A673 (cell line): ENCODE results near the gene IWS1. TPM values are rescaled to one million over a fixed set of nuclear protein-coding genes. Genes with fewer than 3 reads are reported as not detected.

Experiments
- BruUV-seq: library from RNA; stranded (reverse); fragments of 400-500 nt; replicated peaks from 2 replicates; lab custom pipeline; 2021; lab: Mats Ljungman, UMichigan
- CTCF ChIA-PET: fragments of 300-600 bp; sonication (Branson Sonifier 250); formaldehyde crosslinking; loops from one replicate; lab custom pipeline; 2022; ENCODE audit warnings: antibody characterized with exemption; lab: Charles Lee
- POLR2A ChIA-PET: fragments of 300-600 bp; sonication (Branson Sonifier 250); formaldehyde crosslinking; loops from one replicate; lab custom pipeline; 2022; ENCODE audit warnings: antibody characterized with exemption; ENCODE audit not compliant: low non-redundant PET; lab: Charles Lee
- DNase-seq: peaks from one replicate; pipeline ENCODE4 v3.0.0-alpha.2; 2015; ENCODE audit warnings: low spot score
- H3K27ac ChIP-seq: fragments of 200-600 bp; sonication (generic); 2 replicates; pipeline ENCODE4 v1.5.1; 2016; ENCODE audit warnings: mixed run types, low read depth, mild to moderate bottlenecking, mixed read lengths, antibody characterized with exemption, low read length; ENCODE audit not compliant: poor library complexity, severe bottlenecking
- H3K27me3 ChIP-seq: fragments of 200-600 bp; sonication (generic); replicated peaks from 2 replicates; pipeline ENCODE4 v1.6.1; 2017; ENCODE audit warnings: mixed run types, low read depth, mild to moderate bottlenecking, mixed read lengths, antibody characterized with exemption, low read length; ENCODE audit not compliant: insufficient read depth, poor library complexity
- H3K36me3 ChIP-seq: fragments of 200-600 bp; sonication (generic); 2 replicates; pipeline ENCODE4 v1.6.1; 2016; ENCODE audit warnings: mixed run types, mild to moderate bottlenecking, mixed read lengths, antibody characterized with exemption, low read length; ENCODE audit not compliant: insufficient read depth, poor library complexity, severe bottlenecking
- H3K4me1 ChIP-seq: fragments of 200-600 bp; sonication (generic); 2 replicates; pipeline ENCODE4 v1.6.1; 2017; ENCODE audit warnings: mixed run types, mild to moderate bottlenecking, mixed read lengths, antibody characterized with exemption, low read length; ENCODE audit not compliant: insufficient read depth, poor library complexity, severe bottlenecking
- H3K4me3 ChIP-seq: fragments of 200-600 bp; sonication (generic); 2 replicates; pipeline ENCODE4 v1.5.1; 2016; ENCODE audit warnings: low read depth, mixed run types, mild to moderate bottlenecking, mixed read lengths, low read length; ENCODE audit not compliant: poor library complexity, severe bottlenecking
- H3K9me3 ChIP-seq: fragments of 200-600 bp; sonication (generic); 2 replicates; pipeline ENCODE4 v1.6.1; 2016; ENCODE audit warnings: mixed run types, low read depth, mild to moderate bottlenecking, mixed read lengths, antibody characterized with exemption, low read length; ENCODE audit not compliant: poor library complexity, severe bottlenecking
- CTCF ChIP-seq: fragments of 300-800, 200-600 bp; sonication (generic); conservative IDR thresholded peaks from 2 replicates; pipeline ENCODE4 v1.5.1; 2017; ENCODE audit warnings: low read depth, mild to moderate bottlenecking, antibody characterized with exemption, low read length, moderate library complexity, mixed read lengths
- EZH2 ChIP-seq: fragments of 200-600 bp; sonication (generic); IDR thresholded peaks from 2 replicates; pipeline ENCODE4 v1.6.1; 2017; ENCODE audit warnings: borderline replicate concordance, low read depth, mild to moderate bottlenecking, mixed read lengths, antibody characterized with exemption, low read length; ENCODE audit not compliant: poor library complexity, severe bottlenecking
- intact Hi-C: fragments of 100-400 bp; cut with micrococcal nuclease; formaldehyde crosslinking; loops from one replicate; pipeline ENCODE4 v1.10.0; 2022; ENCODE audit not compliant: unreplicated experiment
- total RNA-seq: library from RNA; stranded (reverse); gene quantifications from 2 replicates; pipeline ENCODE4 v1.2.3, GENCODE V29; 2021

The IWS1 gene
- total RNA-seq, 1 experiment from 2014 or later, result 67.2 TPM

GRCh38 chr2:127469974-127470373 is 56.3 kb downstream of the IWS1 start:
- intact Hi-C loops, result no loop called here
- Histone ChIP-seq H3K4me3 (no peak overlapping the region), H3K27me3 (no peaks in the 10 kb centered on the region), H3K36me3 (no peaks in the 10 kb centered on the region), H3K4me1 (no peaks in the 10 kb centered on the region), H3K27ac (no peak overlapping the region), H3K9me3 (no peaks in the 10 kb centered on the region)
- TF ChIP-seq CTCF, result no peak
- no peak for TF ChIP-seq EZH2
- ChIA-PET CTCF (no interaction called here), POLR2A (no interaction called here)
- DNase-seq, result no peak
- no TSS peak for BruUV-seq

- POLR2A ChIA-PET, result no interaction called here
- TF ChIP-seq EZH2 (no peak), CTCF (no peak)
- Histone ChIP-seq H3K9me3 (no peaks in the 10 kb centered on the region), H3K27me3 (no peaks in the 10 kb centered on the region), H3K4me3 (no peak overlapping the region), H3K27ac (no peak overlapping the region), H3K4me1 (no peaks in the 10 kb centered on the region), H3K36me3 (no peaks in the 10 kb centered on the region)
- BruUV-seq, result no TSS peak
- intact Hi-C loops, result no loop called here
- no peak for DNase-seq
- CTCF ChIA-PET, result no interaction called here
Observed at GRCh38 chr2:127469051-127469450, 57.2 kb downstream of the IWS1 start.

GRCh38 chr2:127465258-127465657 is 61.0 kb downstream of the IWS1 start:
- Histone ChIP-seq H3K4me3 (no peak overlapping the region), H3K36me3 (no peaks in the 10 kb centered on the region), H3K4me1 (no peaks in the 10 kb centered on the region), H3K27me3 (no peaks in the 10 kb centered on the region), H3K9me3 (no peaks in the 10 kb centered on the region), H3K27ac (no peak overlapping the region)
- DNase-seq, result no peak
- no TSS peak for BruUV-seq
- ChIA-PET POLR2A (no interaction called here), CTCF (no interaction called here)
- TF ChIP-seq CTCF (no peak), EZH2 (no peak)
- intact Hi-C loops, result no loop called here
